B cell (primary cell): ENCODE data around the gene FITM1. TPM values are rescaled to one million over a fixed set of nuclear protein-coding genes. Genes with fewer than 3 reads are reported as not detected.

Source experiments
- ATAC-seq: fragments of 200-7000 bp; cut with Tn5 transposase; one replicate; pipeline ENCODE4 v1.10.0; 2021; ENCODE audit warnings: low read depth, mild to moderate bottlenecking, moderate number of reproducible peaks, moderate library complexity
- CTCF ChIA-PET: fragments of 350-600 bp; sonication (Branson Sonifier 250); formaldehyde crosslinking; loops from one replicate; lab custom pipeline; 2021; ENCODE audit warnings: antibody characterized with exemption, inconsistent platforms; lab: Charles Lee
- POLR2A ChIA-PET: fragments of 350-600 bp; sonication (Branson Sonifier 250); formaldehyde crosslinking; loops from one replicate; lab custom pipeline; 2021; ENCODE audit warnings: antibody characterized with exemption; lab: Charles Lee
- DNase-seq: peaks from one replicate; pipeline ENCODE4 v3.0.0; 2013
- H2AFZ ChIP-seq: 2 replicates; pipeline ENCODE4 v1.6.1; 2012; ENCODE audit warnings: mild to moderate bottlenecking, low read depth, low read length; ENCODE audit not compliant: insufficient read depth, poor library complexity, severe bottlenecking
- H3K27ac ChIP-seq, 2 donors: 1 replicate in 1 of 2; 2 replicates in 1 of 2; pipeline ENCODE4 v1.5.1; 2012 to 2013; ENCODE audit warnings: low read length in 2 of 2, mild to moderate bottlenecking in 2 of 2, moderate library complexity in 1 of 2
- H3K27me3 ChIP-seq, 4 experiments: fragments of 200-600 bp in 1 of 4; sonication (generic) in 1 of 4; replicated peaks in 1 of 4; 1 replicate in 2 of 4; 2 replicates in 2 of 4; pipeline versions ENCODE4 v1.6.1 to v1.7.0; 2013 to 2016; ENCODE audit warnings: low read length in 3 of 4, mild to moderate bottlenecking in 2 of 4, mixed read lengths in 1 of 4, moderate library complexity in 1 of 4; ENCODE audit not compliant: insufficient read depth in 4 of 4, control insufficient read depth in 3 of 4; ENCODE audit errors: control extremely low read depth in 1 of 4
- H3K36me3 ChIP-seq, 2 experiments: replicated peaks in 1 of 2; 1 replicate in 1 of 2; 2 replicates in 1 of 2; pipeline versions ENCODE4 v1.6.1 to v1.7.1; 2013; ENCODE audit warnings: low read length in 1 of 2; ENCODE audit not compliant: insufficient read depth in 2 of 2, control insufficient read depth in 1 of 2; ENCODE audit errors: control extremely low read depth in 1 of 2, extremely low read depth in 1 of 2
- H3K4me1 ChIP-seq, 2 donors: fragments of 200-600 bp in 1 of 2; sonication (generic) in 1 of 2; 1 replicate in 1 of 2; 2 replicates in 1 of 2; pipeline versions ENCODE4 v1.5.1 to v1.6.1; 2013 to 2017; ENCODE audit warnings: low read length in 2 of 2; ENCODE audit not compliant: control insufficient read depth in 2 of 2, insufficient read depth in 2 of 2
- H3K4me2 ChIP-seq: replicated peaks from 2 replicates; pipeline ENCODE3; 2012; ENCODE audit warnings: mild to moderate bottlenecking, low read depth, low read length; ENCODE audit not compliant: poor library complexity, severe bottlenecking
- H3K4me3 ChIP-seq, 5 experiments: fragments of 200-600 bp in 1 of 5; sonication (generic) in 1 of 5; 1 replicate in 3 of 5; 2 replicates in 2 of 5; pipeline versions ENCODE4 v1.5.1 to v1.7.0; 2011 to 2016; ENCODE audit warnings: low read length in 4 of 5, mild to moderate bottlenecking in 4 of 5, low read depth in 2 of 5, control low read depth in 1 of 5, moderate library complexity in 1 of 5; ENCODE audit not compliant: insufficient read depth in 1 of 5; ENCODE audit errors: control extremely low read depth in 1 of 5, extremely low read depth in 1 of 5
- H3K79me2 ChIP-seq: fragments of 200-600 bp; sonication (generic); one replicate; pipeline ENCODE4 v1.6.0; 2016; ENCODE audit warnings: low read length; ENCODE audit not compliant: control insufficient read depth, insufficient read depth
- H3K9ac ChIP-seq: fragments of 200-600 bp; sonication (generic); 2 replicates; pipeline ENCODE4 v1.6.1; 2017; ENCODE audit warnings: mild to moderate bottlenecking, low read length, moderate library complexity
- H3K9me3 ChIP-seq, 3 donors: one replicate each; pipeline versions ENCODE4 v1.6.1 to v1.7.1; 2013; ENCODE audit warnings: low read length in 2 of 3; ENCODE audit not compliant: control insufficient read depth in 2 of 3, insufficient read depth in 1 of 3; ENCODE audit errors: control extremely low read depth in 1 of 3
- H4K20me1 ChIP-seq: 2 replicates; pipeline ENCODE4 v1.6.0; 2012; ENCODE audit warnings: mild to moderate bottlenecking, low read length; ENCODE audit not compliant: insufficient read depth, control insufficient read depth, poor library complexity, severe bottlenecking
- H3K27ac Mint-ChIP-seq: one replicate; pipeline ENCODE4 v1.8.0; 2021; ENCODE audit warnings: mixed read lengths
- H3K27me3 Mint-ChIP-seq: one replicate; pipeline ENCODE4 v1.8.0; 2021; ENCODE audit warnings: mixed read lengths
- H3K4me1 Mint-ChIP-seq: one replicate; pipeline ENCODE4 v1.8.0; 2021; ENCODE audit warnings: mixed read lengths
- H3K4me3 Mint-ChIP-seq: one replicate; pipeline ENCODE4 v1.8.0; 2021; ENCODE audit warnings: mixed read lengths
- H3K9me3 Mint-ChIP-seq: one replicate; pipeline ENCODE4 v1.8.0; 2022; ENCODE audit warnings: mixed read lengths; ENCODE audit not compliant: insufficient read depth
- EZH2 ChIP-seq: IDR thresholded peaks from 2 replicates; pipeline ENCODE4 v1.6.1; 2012; ENCODE audit warnings: borderline replicate concordance, low read depth, mild to moderate bottlenecking, moderate library complexity, low read length; ENCODE audit not compliant: insufficient read depth, poor library complexity, severe bottlenecking
- WGBS: methylation state at CpG from one replicate; pipeline ENCODE4 v1.1.5; 2013; ENCODE audit warnings: missing lambda C conversion rate; ENCODE audit not compliant: insufficient coverage; 5-methylcytosine and 5-hydroxymethylcytosine counted together
- intact Hi-C: fragments of 100-400 bp; cut with micrococcal nuclease; formaldehyde crosslinking; loops from one replicate; pipeline ENCODE4 v1.10.0; 2022
- polyA plus RNA-seq: library from polyadenylated mRNA; depleted of rRNA; stranded (reverse); fragments of >200 nt; gene quantifications from 2 replicates; pipeline ENCODE4 v1.2.3, GENCODE V29; 2012
- total RNA-seq, 2 donors: library from RNA; stranded (reverse); fragments of 120-200 nt in 1 of 2; gene quantifications; 1 replicate in 1 of 2; 2 replicates in 1 of 2; pipeline versions ENCODE4 v1.2.3 to v1.2.4, GENCODE V29; 2013 to 2022
- TF ChIP-seq, protein P1 (sequence below): fragments of 200-600 bp; IDR thresholded peaks from one replicate; pipeline ENCODE4 v1.8.0; 2022; ENCODE audit warnings: antibody characterized with exemption, mild to moderate bottlenecking

Gene FITM1
- total and polyA plus RNA-seq, 2 donors (not counting 1 experiment from before 2014, with no cell fraction given) = 2.6 to 3.3 TPM

DNA sequence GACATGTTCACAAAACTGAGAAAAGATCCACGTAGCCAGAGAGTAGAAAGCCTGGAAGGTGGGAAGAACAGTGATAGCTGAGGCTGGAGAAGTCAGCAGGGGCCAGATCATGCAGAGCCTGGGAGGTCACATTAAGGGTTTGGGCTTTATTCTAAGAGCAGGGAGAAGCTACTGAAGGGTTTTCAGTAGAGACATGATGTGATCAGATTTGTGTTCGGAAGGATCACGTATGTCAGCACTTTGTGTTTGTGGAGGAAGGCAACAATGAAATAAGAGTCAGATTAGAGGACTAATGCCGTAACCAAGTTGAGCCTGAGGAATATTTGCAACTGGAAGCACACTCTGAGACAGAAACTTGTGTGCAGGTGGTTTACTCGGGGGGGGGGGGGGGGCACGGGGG is 40.6 kb upstream of the FITM1 start:
- Mint-ChIP-seq H3K9me3 (no peaks in the 10 kb centered on the region), H3K27me3 (no peaks in the 10 kb centered on the region), H3K4me1 (peaks cover 22% of the 10 kb centered on the region), H3K27ac (no peak overlapping the region), H3K4me3 (no peak overlapping the region)
- no peaks in the 10 kb centered on the region for H4K20me1 ChIP-seq
- no peaks in the 10 kb centered on the region for H3K27me3 ChIP-seq
- no peak overlapping the region for H3K4me3 ChIP-seq
- ChIA-PET CTCF (interaction anchor here (1.0 to 12.1 kb wide), 27 partner anchors 9 to 458 kb away, joined by 3 to 292 read pairs (median 5); partner anchors contain the start of genes CARMIL3, CIDEB, DCAF11 and DHRS4), POLR2A (interaction anchor here (1.1 to 2.8 kb wide), 2 partner anchors 9 to 15 kb away, joined by 3 to 9 read pairs; no protein-coding TSS in a partner anchor)
- peaks cover 9% of the 10 kb centered on the region for H3K79me2 ChIP-seq
- no peak overlapping the region for H3K4me2 ChIP-seq
- H3K4me1 ChIP-seq = peaks cover 0 to 17% of the 10 kb centered on the region in 2 donors
- TF ChIP-seq EZH2 = no peak
- TF ChIP-seq, protein P1, sequence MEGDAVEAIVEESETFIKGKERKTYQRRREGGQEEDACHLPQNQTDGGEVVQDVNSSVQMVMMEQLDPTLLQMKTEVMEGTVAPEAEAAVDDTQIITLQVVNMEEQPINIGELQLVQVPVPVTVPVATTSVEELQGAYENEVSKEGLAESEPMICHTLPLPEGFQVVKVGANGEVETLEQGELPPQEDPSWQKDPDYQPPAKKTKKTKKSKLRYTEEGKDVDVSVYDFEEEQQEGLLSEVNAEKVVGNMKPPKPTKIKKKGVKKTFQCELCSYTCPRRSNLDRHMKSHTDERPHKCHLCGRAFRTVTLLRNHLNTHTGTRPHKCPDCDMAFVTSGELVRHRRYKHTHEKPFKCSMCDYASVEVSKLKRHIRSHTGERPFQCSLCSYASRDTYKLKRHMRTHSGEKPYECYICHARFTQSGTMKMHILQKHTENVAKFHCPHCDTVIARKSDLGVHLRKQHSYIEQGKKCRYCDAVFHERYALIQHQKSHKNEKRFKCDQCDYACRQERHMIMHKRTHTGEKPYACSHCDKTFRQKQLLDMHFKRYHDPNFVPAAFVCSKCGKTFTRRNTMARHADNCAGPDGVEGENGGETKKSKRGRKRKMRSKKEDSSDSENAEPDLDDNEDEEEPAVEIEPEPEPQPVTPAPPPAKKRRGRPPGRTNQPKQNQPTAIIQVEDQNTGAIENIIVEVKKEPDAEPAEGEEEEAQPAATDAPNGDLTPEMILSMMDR = no peak
- H3K9me3 ChIP-seq = no peaks in the 10 kb centered on the region
- H3K36me3 ChIP-seq = no peaks in the 10 kb centered on the region
- DNase-seq = no peak
- 90% methylated on average over 2 of the region's 6 CpGs for WGBS
- H3K9ac ChIP-seq = no peak overlapping the region
- intact Hi-C loops = loop anchor here (1.0 to 5.0 kb wide), 4 partner anchors 32 to 523 kb away; partner anchors contain the start of genes AP1G2 and IRF9
- no peak overlapping the region for H2AFZ ChIP-seq
- ATAC-seq = no peak
- H3K27ac ChIP-seq = no peak overlapping the region

DNA sequence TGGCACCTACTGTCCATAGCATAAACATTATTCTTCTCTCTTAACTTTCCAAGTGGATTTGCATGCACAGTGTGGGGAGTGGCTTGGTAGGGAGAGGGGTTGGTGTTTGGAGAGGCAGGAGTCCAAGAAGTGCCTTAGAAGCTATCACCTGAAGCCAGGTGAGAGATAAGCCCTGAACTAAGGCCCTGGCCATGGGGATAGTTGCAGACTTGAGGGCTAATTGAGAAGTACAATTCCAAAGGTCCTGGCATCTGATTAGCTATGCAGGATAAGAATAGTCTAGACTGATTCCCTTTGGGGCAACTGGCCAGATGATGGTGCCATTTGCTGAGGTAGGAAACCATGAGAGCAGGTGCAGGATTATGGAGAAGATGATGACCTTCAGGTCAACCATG is 38.4 kb upstream of the FITM1 start:
- Mint-ChIP-seq H3K4me3 (peak overlapping the region; percentile 95), H3K4me1 (peaks cover 38% of the 10 kb centered on the region), H3K27ac (peak overlapping the region; percentile 92), H3K9me3 (no peaks in the 10 kb centered on the region), H3K27me3 (no peaks in the 10 kb centered on the region)
- no peaks in the 10 kb centered on the region for H4K20me1 ChIP-seq
- H3K4me3 ChIP-seq = no peak overlapping the region
- no peak overlapping the region for H3K4me2 ChIP-seq
- DNase-seq = no peak
- TF ChIP-seq, protein P1 = no peak
- no peak for TF ChIP-seq EZH2
- H3K4me1 ChIP-seq = peaks cover 5 to 35% of the 10 kb centered on the region in 2 donors
- intact Hi-C loops = loop anchor here (5.0 kb wide), 1 partner anchor 525 kb away; the partner anchor contains the start of gene AP1G2
- peak overlapping the region in 1 of 2 donors; percentile 95 for H3K27ac ChIP-seq
- no peak overlapping the region for H2AFZ ChIP-seq
- no peaks in the 10 kb centered on the region for H3K27me3 ChIP-seq
- no peaks in the 10 kb centered on the region for H3K9me3 ChIP-seq
- CTCF ChIA-PET = interaction anchor here (0.7 to 12.1 kb wide), 19 partner anchors 11 to 460 kb away, joined by 3 to 292 read pairs (median 4); partner anchors contain the start of genes CARMIL3, DCAF11, EMC9 and IRF9
- POLR2A ChIA-PET = interaction anchor here (0.6 to 2.8 kb wide), 2 partner anchors 11 to 18 kb away, joined by 3 to 9 read pairs; no protein-coding TSS in a partner anchor
- ATAC-seq = no peak
- H3K9ac ChIP-seq = no peak overlapping the region
- H3K36me3 ChIP-seq = peaks cover 0 to 5% of the 10 kb centered on the region in 2 experiments
- H3K79me2 ChIP-seq = peaks cover 30% of the 10 kb centered on the region
